GM12878 (cell line): ENCODE results near the gene MBOAT2. TPM values are rescaled to one million over a fixed set of nuclear protein-coding genes. Genes with fewer than 3 reads are reported as not detected.

ENCODE experiments used
- ATAC-seq: fragments of 200-7000 bp; cut with Tn5 transposase; 3 replicates; pipeline ENCODE4 v1.9.1; 2020; ENCODE audit warnings: mild to moderate bottlenecking, moderate library complexity
- BruUV-seq: library from RNA; stranded (reverse); fragments of 400-500 nt; replicated peaks from 2 replicates; lab custom pipeline; 2021; lab: Mats Ljungman, UMichigan
- CTCF ChIA-PET: fragments of 300-600 bp; sonication (Branson Sonifier 250); formaldehyde crosslinking; extraction: SDS; loops from one replicate; lab custom pipeline; 2021; ENCODE audit warnings: inconsistent platforms; lab: Yijun Ruan, JAX
- POLR2A ChIA-PET: fragments of 350-600 bp; formaldehyde crosslinking; extraction: SDS; loops from one replicate; lab custom pipeline; 2021; ENCODE audit warnings: inconsistent platforms; lab: Charles Lee
- RAD21 ChIA-PET: fragments of 300-600 bp; sonication (Branson Sonifier 250); formaldehyde crosslinking; loops from one replicate; lab custom pipeline; 2023; ENCODE audit warnings: antibody characterized with exemption; ENCODE audit not compliant: unreplicated experiment; lab: Charles Lee
- SMC1A ChIA-PET: fragments of 300-600 bp; sonication (Branson Sonifier 250); formaldehyde crosslinking; loops from one replicate; lab custom pipeline; 2023; ENCODE audit not compliant: unreplicated experiment, uncharacterized antibody; lab: Charles Lee
- DNase-seq: peaks from one replicate; pipeline ENCODE4 v3.0.0-alpha.2; 2011; ENCODE audit warnings: low read depth, low spot score
- FAIRE-seq: peaks from 3 replicates; lab custom pipeline; 2011; peaks lifted over from hg19 to GRCh38; lab: Jason Lieb, UNC
- H2AFZ ChIP-seq: 2 replicates; pipeline ENCODE4 v1.6.0; 2011; ENCODE audit warnings: low read depth, low read length, control low read depth; ENCODE audit not compliant: control insufficient read depth
- H3K27ac ChIP-seq: 2 replicates; pipeline ENCODE4 v1.5.1; 2011; ENCODE audit warnings: control low read depth; ENCODE audit not compliant: control insufficient read depth, insufficient read depth
- H3K27me3 ChIP-seq, 2 experiments: replicated peaks in 1 of 2; 2 replicates each; pipeline versions ENCODE4 v1.6.0 to v1.6.1; 2011; ENCODE audit warnings: low read length in 1 of 2; ENCODE audit not compliant: control insufficient read depth in 2 of 2, insufficient read depth in 2 of 2
- H3K36me3 ChIP-seq, 2 experiments: 2 replicates each; pipeline ENCODE4 v1.5.1; 2011; ENCODE audit warnings: low read length in 1 of 2; ENCODE audit not compliant: control insufficient read depth in 2 of 2, insufficient read depth in 2 of 2
- H3K4me1 ChIP-seq: 2 replicates; pipeline ENCODE4 v1.6.1; 2011; ENCODE audit warnings: mild to moderate bottlenecking, low read length, moderate library complexity, mixed read lengths; ENCODE audit not compliant: control insufficient read depth, insufficient read depth
- H3K4me2 ChIP-seq: 2 replicates; pipeline ENCODE4 v1.6.0; 2011; ENCODE audit warnings: control low read depth; ENCODE audit not compliant: control insufficient read depth, insufficient read depth
- H3K4me3 ChIP-seq: fragments of 200-600 bp; sonication (generic); 2 replicates; pipeline ENCODE4 v1.5.1; 2016
- H3K79me2 ChIP-seq: 2 replicates; pipeline ENCODE4 v1.6.0; 2011; ENCODE audit warnings: low read length; ENCODE audit not compliant: control insufficient read depth, insufficient read depth
- H3K9ac ChIP-seq: 2 replicates; pipeline ENCODE4 v1.8.0; 2011; ENCODE audit warnings: low read length, control low read depth, mixed read lengths; ENCODE audit not compliant: control insufficient read depth, insufficient read depth
- H3K9me3 ChIP-seq: replicated peaks from 3 replicates; pipeline ENCODE4 v1.5.1; 2011; ENCODE audit warnings: mild to moderate bottlenecking, low read length; ENCODE audit not compliant: control insufficient read depth, insufficient read depth
- H4K20me1 ChIP-seq: 2 replicates; pipeline ENCODE4 v1.6.0; 2011; ENCODE audit not compliant: control insufficient read depth, insufficient read depth
- BCL11A ChIP-seq: IDR thresholded peaks from 2 replicates; pipeline ENCODE4 v1.6.1; 2011; ENCODE audit warnings: low read depth, low read length
- EED ChIP-seq: sonication (generic); IDR thresholded peaks from 2 replicates; pipeline ENCODE4 v1.6.1; 2016; ENCODE audit warnings: antibody characterized with exemption, low read depth
- JUNB ChIP-seq: IDR thresholded peaks from 2 replicates; pipeline ENCODE4 v1.6.1; 2016; ENCODE audit warnings: antibody characterized with exemption, mild to moderate bottlenecking
- MXI1 ChIP-seq: fragments of 150-350 bp; IDR thresholded peaks from 2 replicates; pipeline ENCODE4 v1.6.1; 2011; ENCODE audit warnings: low read depth, mild to moderate bottlenecking, inconsistent platforms, low read length, improper control_type of control experiment
- SMAD1 ChIP-seq: fragments of 450-650 bp; IDR thresholded peaks from 2 replicates; pipeline ENCODE4 v1.6.1; 2018; ENCODE audit warnings: mild to moderate bottlenecking, low read depth; ENCODE audit not compliant: partially characterized antibody
- STAT3 ChIP-seq: IDR thresholded peaks from 2 replicates; pipeline ENCODE4 v1.6.1; 2011; ENCODE audit warnings: low read depth, low read length, improper control_type of control experiment
- WGBS: methylation state at CpG from one replicate; pipeline ENCODE4 v1.1.6; 2016; ENCODE audit warnings: low lambda C conversion rate; ENCODE audit not compliant: insufficient replicate concordance, insufficient coverage; ENCODE audit errors: missing lambda C conversion rate; 5-methylcytosine and 5-hydroxymethylcytosine counted together
- in situ Hi-C: fragments of 300-500 bp; cut with MboI; formaldehyde crosslinking; loops from 9 replicates; pipeline ENCODE4 v1.14.3; 2018; ENCODE audit warnings: mixed read lengths
- intact Hi-C: fragments of 100-400 bp; cut with micrococcal nuclease; formaldehyde crosslinking; loops from one replicate; pipeline ENCODE4 v1.14.2; 2022; ENCODE audit not compliant: unreplicated experiment
- polyA plus RNA-seq, 11 experiments: library from polyadenylated mRNA; depleted of rRNA in 4 of 11; unstranded in 6 of 11; stranded (reverse) in 5 of 11; fragments of >200 nt; fragmentation: Nextera tagmentation in 4 of 11; fragmentation: Illumina TruSeq in 1 of 11; extraction: Ambion mirVana in 4 of 11; extraction: Trizol in 1 of 11; gene quantifications; 1 replicate in 1 of 11; 2 replicates in 10 of 11; pipeline versions ENCODE4 v1.2.1 to v1.2.3, GENCODE V29; 2011 to 2016; ENCODE audit warnings: inconsistent platforms in 2 of 11, missing spikeins in 2 of 11, low read depth in 1 of 11
- total RNA-seq, 4 experiments: library from RNA; depleted of rRNA in 3 of 4; stranded (reverse); fragments of >200 nt in 3 of 4; fragmentation: Illumina TruSeq in 1 of 4; extraction: Trizol in 1 of 4; gene quantifications; 2 replicates each; pipeline versions ENCODE4 v1.2.1 to v1.2.3, GENCODE V29; 2013 to 2021
- TF ChIP-seq, protein P1 (sequence below): IDR thresholded peaks from 2 replicates; pipeline ENCODE4 v1.6.1; 2012; ENCODE audit warnings: low read length, inconsistent platforms
- TF ChIP-seq, protein P2 (sequence below): fragments of 450-650 bp; IDR thresholded peaks from 2 replicates; pipeline ENCODE4 v1.6.1; 2018; ENCODE audit warnings: mild to moderate bottlenecking, low read depth, moderate library complexity; ENCODE audit not compliant: partially characterized antibody
- TF ChIP-seq, protein P3 (sequence below): fragments of 450-650 bp; IDR thresholded peaks from 2 replicates; pipeline ENCODE4 v1.6.1; 2017; ENCODE audit warnings: antibody characterized with exemption, mild to moderate bottlenecking, moderate library complexity
- TF ChIP-seq, protein P4 (sequence below): fragments of 450-650 bp; IDR thresholded peaks from 2 replicates; pipeline ENCODE4 v1.6.1; 2016; ENCODE audit warnings: mild to moderate bottlenecking
- TF ChIP-seq, protein P5 (sequence below): IDR thresholded peaks from 2 replicates; pipeline ENCODE4 v1.6.1; 2011; ENCODE audit warnings: low read depth, mild to moderate bottlenecking, low read length, moderate library complexity, borderline replicate concordance; ENCODE audit errors: extremely low read depth
- TF ChIP-seq, protein P6 (sequence below): IDR thresholded peaks from 2 replicates; pipeline ENCODE4 v1.6.1; 2012; ENCODE audit warnings: low read depth, low read length, improper control_type of control experiment

Gene MBOAT2
- total and polyA plus RNA-seq, 10 of the 15 experiments (the other 5 are each of a cell fraction or from before 2014, with no cell fraction given), result 0.08 to 40.6 (median 1.8) TPM

DNA sequence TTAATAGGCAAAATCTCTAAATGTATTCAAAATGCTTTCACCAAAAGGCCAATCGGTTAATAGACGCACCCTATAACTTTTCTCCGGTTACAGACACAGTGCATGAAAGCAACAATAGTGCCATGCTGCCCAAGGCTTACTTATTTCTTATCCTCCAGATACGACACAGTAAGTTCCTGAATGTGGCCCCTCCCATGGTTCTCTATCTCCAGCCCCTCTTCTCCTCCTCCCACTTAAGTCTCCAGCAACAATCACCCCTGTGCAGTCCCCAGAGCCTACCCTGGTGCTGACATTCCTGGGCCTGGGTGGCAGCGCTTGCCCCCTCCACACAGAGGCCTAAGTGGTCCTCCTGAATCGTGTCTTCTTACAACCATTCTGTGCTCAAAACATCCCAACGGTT, 169.6 kb downstream of the MBOAT2 start (continued):
- TF ChIP-seq, protein P1, sequence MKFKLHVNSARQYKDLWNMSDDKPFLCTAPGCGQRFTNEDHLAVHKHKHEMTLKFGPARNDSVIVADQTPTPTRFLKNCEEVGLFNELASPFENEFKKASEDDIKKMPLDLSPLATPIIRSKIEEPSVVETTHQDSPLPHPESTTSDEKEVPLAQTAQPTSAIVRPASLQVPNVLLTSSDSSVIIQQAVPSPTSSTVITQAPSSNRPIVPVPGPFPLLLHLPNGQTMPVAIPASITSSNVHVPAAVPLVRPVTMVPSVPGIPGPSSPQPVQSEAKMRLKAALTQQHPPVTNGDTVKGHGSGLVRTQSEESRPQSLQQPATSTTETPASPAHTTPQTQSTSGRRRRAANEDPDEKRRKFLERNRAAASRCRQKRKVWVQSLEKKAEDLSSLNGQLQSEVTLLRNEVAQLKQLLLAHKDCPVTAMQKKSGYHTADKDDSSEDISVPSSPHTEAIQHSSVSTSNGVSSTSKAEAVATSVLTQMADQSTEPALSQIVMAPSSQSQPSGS, result no peak

DNA sequence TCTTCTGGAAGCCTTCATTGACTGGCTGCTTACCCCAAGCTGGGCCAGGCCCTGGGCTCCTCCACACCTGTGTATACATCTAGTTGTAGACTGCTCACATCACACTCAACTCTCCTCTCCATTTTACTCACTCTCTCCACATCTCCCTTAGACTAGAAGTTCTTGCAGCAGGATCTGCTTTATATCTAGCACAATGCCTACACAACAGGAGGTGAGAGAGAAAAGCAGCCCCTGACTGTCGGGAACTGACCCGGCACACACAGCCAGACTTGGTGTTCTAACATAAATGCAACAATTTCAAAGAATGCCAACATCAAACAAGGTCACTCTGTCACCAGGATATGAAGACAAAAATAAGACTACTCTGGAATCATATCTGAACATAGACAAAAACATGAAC, 172.0 kb downstream of the MBOAT2 start:
- Histone ChIP-seq H4K20me1 (peaks cover 3% of the 10 kb centered on the region; the same call in 1 of the 2 replicates), H3K9ac (no peak overlapping the region), H3K4me1 (no peaks in the 10 kb centered on the region), H3K4me3 (no peak overlapping the region), H3K27me3 (no peaks in the 10 kb centered on the region), H3K36me3 (no peaks in the 10 kb centered on the region), H3K4me2 (no peak overlapping the region), H3K27ac (no peak overlapping the region), H2AFZ (no peak overlapping the region), H3K9me3 (no peaks in the 10 kb centered on the region), H3K79me2 (peaks cover 4% of the 10 kb centered on the region)
- DNase-seq (no peak), FAIRE-seq (no peak), ATAC-seq (peak; percentile 11; the same call in 1 of the 3 replicates)
- CTCF ChIA-PET, result interaction anchor here (0.6 to 1.0 kb wide), 2 partner anchors 229 to 762 kb away, joined by 3 read pairs; no protein-coding TSS in a partner anchor
- WGBS, result 100% methylated on average over 2 of the region's 2 CpGs
- SMC1A ChIA-PET, result interaction anchor here (1.0 kb wide), 1 partner anchor 261 kb away, joined by 3 read pairs; no protein-coding TSS in a partner anchor
- RAD21 ChIA-PET, result no interaction called here
- BruUV-seq, result no TSS peak
- in situ Hi-C loops, result no loop called here
- intact Hi-C loops, result no loop called here
- POLR2A ChIA-PET, result no interaction called here
- TF ChIP-seq, protein P2, sequence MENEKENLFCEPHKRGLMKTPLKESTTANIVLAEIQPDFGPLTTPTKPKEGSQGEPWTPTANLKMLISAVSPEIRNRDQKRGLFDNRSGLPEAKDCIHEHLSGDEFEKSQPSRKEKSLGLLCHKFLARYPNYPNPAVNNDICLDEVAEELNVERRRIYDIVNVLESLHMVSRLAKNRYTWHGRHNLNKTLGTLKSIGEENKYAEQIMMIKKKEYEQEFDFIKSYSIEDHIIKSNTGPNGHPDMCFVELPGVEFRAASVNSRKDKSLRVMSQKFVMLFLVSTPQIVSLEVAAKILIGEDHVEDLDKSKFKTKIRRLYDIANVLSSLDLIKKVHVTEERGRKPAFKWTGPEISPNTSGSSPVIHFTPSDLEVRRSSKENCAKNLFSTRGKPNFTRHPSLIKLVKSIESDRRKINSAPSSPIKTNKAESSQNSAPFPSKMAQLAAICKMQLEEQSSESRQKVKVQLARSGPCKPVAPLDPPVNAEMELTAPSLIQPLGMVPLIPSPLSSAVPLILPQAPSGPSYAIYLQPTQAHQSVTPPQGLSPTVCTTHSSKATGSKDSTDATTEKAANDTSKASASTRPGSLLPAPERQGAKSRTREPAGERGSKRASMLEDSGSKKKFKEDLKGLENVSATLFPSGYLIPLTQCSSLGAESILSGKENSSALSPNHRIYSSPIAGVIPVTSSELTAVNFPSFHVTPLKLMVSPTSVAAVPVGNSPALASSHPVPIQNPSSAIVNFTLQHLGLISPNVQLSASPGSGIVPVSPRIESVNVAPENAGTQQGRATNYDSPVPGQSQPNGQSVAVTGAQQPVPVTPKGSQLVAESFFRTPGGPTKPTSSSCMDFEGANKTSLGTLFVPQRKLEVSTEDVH, result no peak
- TF ChIP-seq, protein P3, sequence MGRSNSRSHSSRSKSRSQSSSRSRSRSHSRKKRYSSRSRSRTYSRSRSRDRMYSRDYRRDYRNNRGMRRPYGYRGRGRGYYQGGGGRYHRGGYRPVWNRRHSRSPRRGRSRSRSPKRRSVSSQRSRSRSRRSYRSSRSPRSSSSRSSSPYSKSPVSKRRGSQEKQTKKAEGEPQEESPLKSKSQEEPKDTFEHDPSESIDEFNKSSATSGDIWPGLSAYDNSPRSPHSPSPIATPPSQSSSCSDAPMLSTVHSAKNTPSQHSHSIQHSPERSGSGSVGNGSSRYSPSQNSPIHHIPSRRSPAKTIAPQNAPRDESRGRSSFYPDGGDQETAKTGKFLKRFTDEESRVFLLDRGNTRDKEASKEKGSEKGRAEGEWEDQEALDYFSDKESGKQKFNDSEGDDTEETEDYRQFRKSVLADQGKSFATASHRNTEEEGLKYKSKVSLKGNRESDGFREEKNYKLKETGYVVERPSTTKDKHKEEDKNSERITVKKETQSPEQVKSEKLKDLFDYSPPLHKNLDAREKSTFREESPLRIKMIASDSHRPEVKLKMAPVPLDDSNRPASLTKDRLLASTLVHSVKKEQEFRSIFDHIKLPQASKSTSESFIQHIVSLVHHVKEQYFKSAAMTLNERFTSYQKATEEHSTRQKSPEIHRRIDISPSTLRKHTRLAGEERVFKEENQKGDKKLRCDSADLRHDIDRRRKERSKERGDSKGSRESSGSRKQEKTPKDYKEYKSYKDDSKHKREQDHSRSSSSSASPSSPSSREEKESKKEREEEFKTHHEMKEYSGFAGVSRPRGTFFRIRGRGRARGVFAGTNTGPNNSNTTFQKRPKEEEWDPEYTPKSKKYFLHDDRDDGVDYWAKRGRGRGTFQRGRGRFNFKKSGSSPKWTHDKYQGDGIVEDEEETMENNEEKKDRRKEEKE, result no peak
- TF ChIP-seq, protein P4, sequence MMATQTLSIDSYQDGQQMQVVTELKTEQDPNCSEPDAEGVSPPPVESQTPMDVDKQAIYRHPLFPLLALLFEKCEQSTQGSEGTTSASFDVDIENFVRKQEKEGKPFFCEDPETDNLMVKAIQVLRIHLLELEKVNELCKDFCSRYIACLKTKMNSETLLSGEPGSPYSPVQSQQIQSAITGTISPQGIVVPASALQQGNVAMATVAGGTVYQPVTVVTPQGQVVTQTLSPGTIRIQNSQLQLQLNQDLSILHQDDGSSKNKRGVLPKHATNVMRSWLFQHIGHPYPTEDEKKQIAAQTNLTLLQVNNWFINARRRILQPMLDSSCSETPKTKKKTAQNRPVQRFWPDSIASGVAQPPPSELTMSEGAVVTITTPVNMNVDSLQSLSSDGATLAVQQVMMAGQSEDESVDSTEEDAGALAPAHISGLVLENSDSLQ, result no peak
- no peak for TF ChIP-seq EED
- TF ChIP-seq BCL11A, result no peak
- TF ChIP-seq, protein P5, sequence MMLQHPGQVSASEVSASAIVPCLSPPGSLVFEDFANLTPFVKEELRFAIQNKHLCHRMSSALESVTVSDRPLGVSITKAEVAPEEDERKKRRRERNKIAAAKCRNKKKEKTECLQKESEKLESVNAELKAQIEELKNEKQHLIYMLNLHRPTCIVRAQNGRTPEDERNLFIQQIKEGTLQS, result no peak
- TF ChIP-seq SMAD1, result no peak
- no peak for TF ChIP-seq MXI1
- no peak for TF ChIP-seq STAT3
- TF ChIP-seq JUNB, result no peak
- TF ChIP-seq, protein P6, sequence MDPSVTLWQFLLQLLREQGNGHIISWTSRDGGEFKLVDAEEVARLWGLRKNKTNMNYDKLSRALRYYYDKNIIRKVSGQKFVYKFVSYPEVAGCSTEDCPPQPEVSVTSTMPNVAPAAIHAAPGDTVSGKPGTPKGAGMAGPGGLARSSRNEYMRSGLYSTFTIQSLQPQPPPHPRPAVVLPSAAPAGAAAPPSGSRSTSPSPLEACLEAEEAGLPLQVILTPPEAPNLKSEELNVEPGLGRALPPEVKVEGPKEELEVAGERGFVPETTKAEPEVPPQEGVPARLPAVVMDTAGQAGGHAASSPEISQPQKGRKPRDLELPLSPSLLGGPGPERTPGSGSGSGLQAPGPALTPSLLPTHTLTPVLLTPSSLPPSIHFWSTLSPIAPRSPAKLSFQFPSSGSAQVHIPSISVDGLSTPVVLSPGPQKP, result no peak
